IMR-90 (cell line): ENCODE measurements around the gene MMRN2.

Source experiments
- CEBPB ChIP-seq: IDR thresholded peaks from 2 replicates; pipeline ENCODE4 v1.6.1; 2012; ENCODE audit warnings: low read depth, low read length, improper control_type of control experiment
- CTCF ChIP-seq: conservative IDR thresholded peaks from 2 replicates; pipeline ENCODE4 v1.5.1; 2012; ENCODE audit warnings: mild to moderate bottlenecking, low read depth, low read length, improper control_type of control experiment
- POLR2A ChIP-seq: IDR thresholded peaks from 2 replicates; pipeline ENCODE4 v1.6.1; 2012; ENCODE audit warnings: mild to moderate bottlenecking, low read depth, low read length
- RFX5 ChIP-seq: IDR thresholded peaks from 2 replicates; pipeline ENCODE4 v1.8.0; 2012; ENCODE audit warnings: low read depth, mild to moderate bottlenecking, low read length, moderate library complexity

- TF ChIP-seq CTCF (no peak), CEBPB (no peak), RFX5 (no peak), POLR2A (no peak)
Observed at GRCh38 chr10:86951184-86951761, 6.1 kb downstream of the MMRN2 start.
